GM23338 (cell line): ENCODE results near the gene CDH4. TPM values are rescaled to one million over a fixed set of nuclear protein-coding genes. Genes with fewer than 3 reads are reported as not detected.

Source experiments
- ATAC-seq: fragments of 200-7000 bp; cut with Tn5 transposase; 3 replicates; pipeline ENCODE4 v1.9.1; 2020
- DNase-seq: peaks from one replicate; pipeline ENCODE4 v3.0.0-alpha.2; 2015; ENCODE audit warnings: low spot score
- H2AFZ ChIP-seq: fragments of 200-600 bp; sonication (generic); 2 replicates; pipeline ENCODE4 v1.8.0; 2016; ENCODE audit warnings: antibody characterized with exemption, mild to moderate bottlenecking, moderate library complexity
- H3F3A ChIP-seq: fragments of 200-600 bp; sonication (generic); replicated peaks from 2 replicates; pipeline ENCODE4 v1.8.0; 2017; ENCODE audit warnings: antibody characterized with exemption, mixed run types, low read depth
- H3K27ac ChIP-seq: fragments of 200-600 bp; sonication (generic); 2 replicates; pipeline ENCODE4 v1.6.1; 2016; ENCODE audit warnings: low read depth
- H3K27me3 ChIP-seq: fragments of 200-600 bp; sonication (generic); 2 replicates; pipeline ENCODE4 v1.8.0; 2016; ENCODE audit warnings: mild to moderate bottlenecking, mixed run types, moderate library complexity; ENCODE audit not compliant: insufficient read depth
- H3K36me3 ChIP-seq: fragments of 200-600 bp; sonication (generic); 2 replicates; pipeline ENCODE4 v1.8.0; 2016; ENCODE audit warnings: mild to moderate bottlenecking; ENCODE audit not compliant: insufficient read depth
- H3K4me1 ChIP-seq: fragments of 200-600 bp; sonication (generic); 2 replicates; pipeline ENCODE4 v1.8.0; 2016; ENCODE audit warnings: mild to moderate bottlenecking, moderate library complexity; ENCODE audit not compliant: insufficient read depth
- H3K4me2 ChIP-seq: fragments of 200-600 bp; sonication (generic); 2 replicates; pipeline ENCODE4 v1.7.1; 2017; ENCODE audit warnings: mixed run types
- H3K4me3 ChIP-seq: fragments of 200-600 bp; sonication (generic); 2 replicates; pipeline ENCODE4 v1.6.1; 2016; ENCODE audit warnings: mixed run types
- H3K79me2 ChIP-seq: fragments of 200-600 bp; sonication (generic); replicated peaks from 2 replicates; pipeline ENCODE4 v1.8.0; 2017; ENCODE audit warnings: mild to moderate bottlenecking; ENCODE audit not compliant: insufficient read depth
- H3K9me2 ChIP-seq: fragments of 200-600 bp; sonication (generic); 2 replicates; pipeline ENCODE4 v1.8.0; 2017; ENCODE audit not compliant: insufficient read depth
- H4K20me1 ChIP-seq: fragments of 200-600 bp; sonication (generic); replicated peaks from 2 replicates; pipeline ENCODE4 v1.8.0; 2017; ENCODE audit warnings: mild to moderate bottlenecking; ENCODE audit not compliant: insufficient read depth
- H3K27ac Mint-ChIP-seq: 2 replicates; pipeline ENCODE4 v1.8.0; 2020; ENCODE audit warnings: inconsistent platforms, mild to moderate bottlenecking, moderate library complexity, mixed read lengths
- H3K27me3 Mint-ChIP-seq: 3 replicates; pipeline ENCODE4 v1.8.0; 2022; ENCODE audit warnings: low read depth, mild to moderate bottlenecking, moderate library complexity, mixed read lengths, inconsistent platforms; ENCODE audit not compliant: insufficient read depth, poor library complexity
- H3K36me3 Mint-ChIP-seq: 3 replicates; pipeline ENCODE4 v1.8.0; 2021; ENCODE audit warnings: low read depth, mild to moderate bottlenecking, inconsistent platforms, moderate library complexity, mixed read lengths
- H3K4me1 Mint-ChIP-seq: 3 replicates; pipeline ENCODE4 v1.8.0; 2020; ENCODE audit warnings: mild to moderate bottlenecking, inconsistent platforms, mixed read lengths
- H3K4me3 Mint-ChIP-seq: 3 replicates; pipeline ENCODE4 v1.8.0; 2021; ENCODE audit warnings: moderate library complexity, mild to moderate bottlenecking, inconsistent platforms, mixed read lengths
- H3K9me3 Mint-ChIP-seq: 3 replicates; pipeline ENCODE4 v1.8.0; 2020; ENCODE audit warnings: moderate library complexity, mild to moderate bottlenecking, inconsistent platforms, mixed read lengths
- CREB1 ChIP-seq: fragments of 250-450 bp; sonication (Bioruptor Pico); IDR thresholded peaks from 2 replicates; pipeline ENCODE4 v1.5.0; 2020; ENCODE audit warnings: low read depth, mild to moderate bottlenecking, moderate library complexity
- EZH2 ChIP-seq: fragments of 200-600 bp; sonication (generic); IDR thresholded peaks from one replicate; pipeline ENCODE4 v1.8.0; 2017; ENCODE audit warnings: antibody characterized with exemption, mild to moderate bottlenecking, low read depth; ENCODE audit not compliant: unreplicated experiment
- EZH2phosphoT487 ChIP-seq: fragments of 200-600 bp; sonication (generic); IDR thresholded peaks from one replicate; pipeline ENCODE4 v1.8.1; 2018; ENCODE audit warnings: antibody characterized with exemption; ENCODE audit not compliant: unreplicated experiment
- JUNB ChIP-seq: IDR thresholded peaks from one replicate; pipeline ENCODE4 v1.6.1; 2016; ENCODE audit warnings: antibody characterized with exemption; ENCODE audit not compliant: unreplicated experiment
- NANOG ChIP-seq: IDR thresholded peaks from 2 replicates; pipeline ENCODE4 v1.6.1; 2016; ENCODE audit warnings: antibody characterized with exemption, borderline replicate concordance
- POLR2AphosphoS5 ChIP-seq: IDR thresholded peaks from 2 replicates; pipeline ENCODE4 v1.6.1; 2016; ENCODE audit warnings: antibody characterized with exemption, low read depth
- STAT1 ChIP-seq: IDR thresholded peaks from one replicate; pipeline ENCODE4 v1.6.1; 2016; ENCODE audit warnings: antibody characterized with exemption; ENCODE audit not compliant: unreplicated experiment
- ZNF114 ChIP-seq: fragments of 250-450 bp; sonication (Bioruptor Pico); IDR thresholded peaks from 2 replicates; pipeline ENCODE4 v1.5.0; 2020; ENCODE audit warnings: mild to moderate bottlenecking, moderate library complexity
- ZNF331 ChIP-seq: fragments of 250-450 bp; sonication (Bioruptor Pico); IDR thresholded peaks from 2 replicates; pipeline ENCODE4 v1.5.0; 2020; ENCODE audit warnings: low read depth, mild to moderate bottlenecking, moderate library complexity
- polyA plus RNA-seq: library from polyadenylated mRNA; unstranded; fragments of >200 nt; fragmentation: Nextera tagmentation; extraction: Ambion mirVana; gene quantifications from 2 replicates; pipeline ENCODE4 v1.2.1, GENCODE V29; 2016
- total RNA-seq: library from RNA; depleted of rRNA; stranded (reverse); fragments of >200 nt; shearing (Covaris generic); gene quantifications from 2 replicates; pipeline ENCODE4 v1.2.3, GENCODE V29; 2014
- TF ChIP-seq, protein P1 (sequence below), 2 experiments: fragments of 200-600 bp in 1 of 2; sonication (generic) in 1 of 2; conservative IDR thresholded peaks; 2 replicates each; pipeline versions ENCODE4 v1.5.1 to v1.6.1; 2016 to 2017; ENCODE audit warnings: antibody characterized with exemption in 2 of 2, low read depth in 2 of 2, mild to moderate bottlenecking in 2 of 2, moderate library complexity in 1 of 2
- TF ChIP-seq, protein P2 (sequence below): IDR thresholded peaks from one replicate; pipeline ENCODE4 v1.6.1; 2018; ENCODE audit warnings: antibody characterized with exemption; ENCODE audit not compliant: unreplicated experiment

The CDH4 gene
- total and polyA plus RNA-seq, 2 experiments from 2014 or later, result 1.2 to 4.2 TPM

DNA sequence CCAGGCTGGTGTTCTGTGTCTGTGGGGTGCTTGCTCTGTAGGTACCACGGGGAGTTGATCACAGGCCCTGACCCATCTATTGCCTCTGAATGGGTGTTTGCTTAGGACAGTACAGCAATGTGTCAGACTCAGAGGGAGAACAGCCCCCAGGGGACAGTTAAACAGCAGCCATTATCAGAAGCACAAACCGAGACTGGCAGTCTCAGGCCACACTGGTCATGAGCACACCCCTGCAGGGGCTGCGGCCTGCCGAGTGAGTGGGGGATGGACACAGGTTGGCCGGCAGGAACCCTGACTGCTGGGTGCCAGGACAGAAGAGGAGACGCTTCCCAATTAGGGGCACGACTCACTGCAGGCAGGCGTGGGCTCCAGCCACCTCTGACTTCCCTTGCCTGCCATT lies 395.6 kb downstream of the CDH4 start:
- Histone ChIP-seq H4K20me1 (no peaks in the 10 kb centered on the region), H3K36me3 (no peaks in the 10 kb centered on the region), H3K27me3 (no peaks in the 10 kb centered on the region), H3K9me2 (no peaks in the 10 kb centered on the region), H3F3A (no peaks in the 10 kb centered on the region), H2AFZ (no peak overlapping the region), H3K27ac (no peak overlapping the region), H3K4me2 (no peak overlapping the region), H3K79me2 (no peaks in the 10 kb centered on the region), H3K4me1 (no peaks in the 10 kb centered on the region), H3K4me3 (no peak overlapping the region)
- Mint-ChIP-seq H3K27me3 (peaks cover 19% of the 10 kb centered on the region), H3K9me3 (peaks cover 9% of the 10 kb centered on the region; the same call in 2 of the 3 replicates), H3K4me1 (peaks cover 10% of the 10 kb centered on the region), H3K4me3 (no peak overlapping the region), H3K36me3 (no peaks in the 10 kb centered on the region), H3K27ac (no peak overlapping the region)
- TF ChIP-seq JUNB (no peak), EZH2 (no peak), CREB1 (CRISPR knock-in tag) (no peak), ZNF114 (CRISPR knock-in tag) (no peak), ZNF331 (no peak), EZH2phosphoT487 (no peak), NANOG (no peak), STAT1 (no peak), POLR2AphosphoS5 (no peak)
- ATAC-seq (no peak), DNase-seq (no peak)

DNA sequence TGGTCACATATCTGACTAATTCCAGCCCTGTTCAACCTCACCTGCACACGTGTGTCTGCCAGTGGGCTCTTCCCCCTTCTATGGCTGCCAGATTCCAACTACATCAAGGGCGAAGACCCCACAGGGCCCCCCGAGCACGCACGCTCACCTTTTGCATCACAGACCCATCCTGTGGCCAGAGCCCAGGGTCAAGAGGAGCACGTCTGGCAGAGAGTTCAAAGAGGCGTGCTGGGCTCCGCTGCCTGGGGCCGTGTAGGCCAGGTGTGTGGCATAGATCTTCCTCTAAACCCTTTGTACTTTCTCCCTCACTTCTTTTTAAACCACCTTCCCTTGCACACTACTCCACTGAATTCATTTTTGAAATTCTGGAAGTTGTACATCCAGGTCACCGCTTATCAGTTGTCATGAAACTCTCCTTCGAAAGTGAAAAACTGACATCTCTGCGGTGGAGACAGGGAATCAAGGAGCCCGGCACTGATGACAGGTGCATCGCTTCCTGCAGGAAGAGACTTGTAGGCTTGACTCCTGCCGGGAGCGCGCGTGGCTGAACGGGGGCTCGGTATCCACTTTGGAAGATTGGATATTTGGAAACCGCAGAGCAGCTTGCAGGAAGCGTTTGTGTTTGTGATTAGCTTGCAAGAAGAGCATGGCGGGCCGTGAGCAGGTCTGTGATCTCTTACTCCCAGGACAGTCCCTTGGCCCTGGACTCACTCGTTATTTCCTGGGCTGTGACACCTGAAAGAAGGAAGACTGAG lies 397.2 kb downstream of the CDH4 start:
- H2AFZ ChIP-seq, result no peak overlapping the region
- H3F3A ChIP-seq, result no peaks in the 10 kb centered on the region
- H3K4me2 ChIP-seq, result no peak overlapping the region
- no peaks in the 10 kb centered on the region for H3K4me1 ChIP-seq
- DNase-seq, result no peak
- Mint-ChIP-seq H3K4me3 (no peak overlapping the region), H3K27me3 (peaks cover 19% of the 10 kb centered on the region), H3K27ac (no peak overlapping the region), H3K4me1 (peaks cover 10% of the 10 kb centered on the region), H3K9me3 (peaks cover 10% of the 10 kb centered on the region), H3K36me3 (0 out of 3 replicates have a peak, but pooled peaks cover 2% of the 10 kb centered on the region)
- H3K27ac ChIP-seq, result no peak overlapping the region
- ATAC-seq, result no peak
- no peaks in the 10 kb centered on the region for H3K36me3 ChIP-seq
- H3K79me2 ChIP-seq, result no peaks in the 10 kb centered on the region
- no peaks in the 10 kb centered on the region for H4K20me1 ChIP-seq
- no peaks in the 10 kb centered on the region for H3K9me2 ChIP-seq
- H3K27me3 ChIP-seq, result no peaks in the 10 kb centered on the region
- no peak overlapping the region for H3K4me3 ChIP-seq
- TF ChIP-seq, protein P1, sequence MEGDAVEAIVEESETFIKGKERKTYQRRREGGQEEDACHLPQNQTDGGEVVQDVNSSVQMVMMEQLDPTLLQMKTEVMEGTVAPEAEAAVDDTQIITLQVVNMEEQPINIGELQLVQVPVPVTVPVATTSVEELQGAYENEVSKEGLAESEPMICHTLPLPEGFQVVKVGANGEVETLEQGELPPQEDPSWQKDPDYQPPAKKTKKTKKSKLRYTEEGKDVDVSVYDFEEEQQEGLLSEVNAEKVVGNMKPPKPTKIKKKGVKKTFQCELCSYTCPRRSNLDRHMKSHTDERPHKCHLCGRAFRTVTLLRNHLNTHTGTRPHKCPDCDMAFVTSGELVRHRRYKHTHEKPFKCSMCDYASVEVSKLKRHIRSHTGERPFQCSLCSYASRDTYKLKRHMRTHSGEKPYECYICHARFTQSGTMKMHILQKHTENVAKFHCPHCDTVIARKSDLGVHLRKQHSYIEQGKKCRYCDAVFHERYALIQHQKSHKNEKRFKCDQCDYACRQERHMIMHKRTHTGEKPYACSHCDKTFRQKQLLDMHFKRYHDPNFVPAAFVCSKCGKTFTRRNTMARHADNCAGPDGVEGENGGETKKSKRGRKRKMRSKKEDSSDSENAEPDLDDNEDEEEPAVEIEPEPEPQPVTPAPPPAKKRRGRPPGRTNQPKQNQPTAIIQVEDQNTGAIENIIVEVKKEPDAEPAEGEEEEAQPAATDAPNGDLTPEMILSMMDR (conservative IDR thresholded peaks at IDR 0.05; ENCODE audit: low read depth in 2 of 2), result no peak
- TF ChIP-seq CREB1 (CRISPR knock-in tag) (no peak), EZH2 (no peak), ZNF114 (CRISPR knock-in tag) (no peak), POLR2AphosphoS5 (no peak), ZNF331 (no peak)
- TF ChIP-seq, protein P2, sequence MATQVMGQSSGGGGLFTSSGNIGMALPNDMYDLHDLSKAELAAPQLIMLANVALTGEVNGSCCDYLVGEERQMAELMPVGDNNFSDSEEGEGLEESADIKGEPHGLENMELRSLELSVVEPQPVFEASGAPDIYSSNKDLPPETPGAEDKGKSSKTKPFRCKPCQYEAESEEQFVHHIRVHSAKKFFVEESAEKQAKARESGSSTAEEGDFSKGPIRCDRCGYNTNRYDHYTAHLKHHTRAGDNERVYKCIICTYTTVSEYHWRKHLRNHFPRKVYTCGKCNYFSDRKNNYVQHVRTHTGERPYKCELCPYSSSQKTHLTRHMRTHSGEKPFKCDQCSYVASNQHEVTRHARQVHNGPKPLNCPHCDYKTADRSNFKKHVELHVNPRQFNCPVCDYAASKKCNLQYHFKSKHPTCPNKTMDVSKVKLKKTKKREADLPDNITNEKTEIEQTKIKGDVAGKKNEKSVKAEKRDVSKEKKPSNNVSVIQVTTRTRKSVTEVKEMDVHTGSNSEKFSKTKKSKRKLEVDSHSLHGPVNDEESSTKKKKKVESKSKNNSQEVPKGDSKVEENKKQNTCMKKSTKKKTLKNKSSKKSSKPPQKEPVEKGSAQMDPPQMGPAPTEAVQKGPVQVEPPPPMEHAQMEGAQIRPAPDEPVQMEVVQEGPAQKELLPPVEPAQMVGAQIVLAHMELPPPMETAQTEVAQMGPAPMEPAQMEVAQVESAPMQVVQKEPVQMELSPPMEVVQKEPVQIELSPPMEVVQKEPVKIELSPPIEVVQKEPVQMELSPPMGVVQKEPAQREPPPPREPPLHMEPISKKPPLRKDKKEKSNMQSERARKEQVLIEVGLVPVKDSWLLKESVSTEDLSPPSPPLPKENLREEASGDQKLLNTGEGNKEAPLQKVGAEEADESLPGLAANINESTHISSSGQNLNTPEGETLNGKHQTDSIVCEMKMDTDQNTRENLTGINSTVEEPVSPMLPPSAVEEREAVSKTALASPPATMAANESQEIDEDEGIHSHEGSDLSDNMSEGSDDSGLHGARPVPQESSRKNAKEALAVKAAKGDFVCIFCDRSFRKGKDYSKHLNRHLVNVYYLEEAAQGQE, result no peak
